A204.1 (cell line): ENCODE results near the gene ACOT4.
A peak's percentile ranks its signal among the peaks of the same experiment; 100 is the strongest.
"Not testable (repeated sequence)": the region's sequence is repeated elsewhere in the genome, so short reads cannot be mapped to it uniquely, and the experiment has no call there.

Source experiments
- FAIRE-seq: peaks from 2 replicates; lab custom pipeline; 2012; peaks lifted over from hg19 to GRCh38; lab: Jason Lieb, UNC

ACOT4 gene

DNA sequence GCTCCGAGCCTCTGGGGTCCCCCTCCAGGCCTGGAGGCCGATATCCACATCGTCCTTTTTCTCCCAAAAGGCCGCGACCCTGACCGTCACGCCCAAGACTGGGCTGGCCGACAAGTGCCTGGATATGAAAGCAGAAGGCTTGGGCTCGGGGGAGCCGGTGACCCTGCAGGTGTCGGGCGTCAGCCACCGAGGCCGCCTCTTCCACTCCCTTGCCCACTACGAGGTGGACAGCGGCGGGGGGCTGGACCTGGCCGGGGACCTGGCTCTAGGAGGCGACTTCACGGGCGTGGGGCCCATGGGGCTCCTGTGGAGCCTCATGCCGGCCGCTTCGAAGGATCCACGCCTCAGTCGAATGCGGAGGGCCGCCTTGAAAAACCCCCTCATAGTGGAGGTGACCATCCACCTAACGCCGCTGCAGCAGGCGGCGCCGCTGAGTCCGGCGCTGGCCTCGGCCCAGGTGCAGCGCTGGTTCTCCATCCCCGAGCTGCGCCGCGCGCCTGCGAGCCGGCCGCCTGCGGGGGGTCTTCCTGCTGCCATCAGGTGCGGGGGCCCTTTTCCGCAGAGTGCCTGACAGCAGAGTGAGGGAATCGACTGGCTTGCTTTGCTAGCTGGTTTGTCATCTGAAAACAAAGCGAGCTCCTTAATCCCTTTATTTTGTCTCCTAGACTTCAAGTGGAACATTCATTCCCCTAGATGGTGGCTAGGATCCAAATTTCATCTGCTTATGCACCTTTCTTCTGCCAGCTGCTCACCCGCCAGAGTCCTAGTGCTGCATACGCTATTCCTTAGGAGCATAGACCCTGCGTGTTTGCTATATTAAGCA, 42.5 kb downstream of the ACOT4 start:
- FAIRE-seq = no peak

DNA sequence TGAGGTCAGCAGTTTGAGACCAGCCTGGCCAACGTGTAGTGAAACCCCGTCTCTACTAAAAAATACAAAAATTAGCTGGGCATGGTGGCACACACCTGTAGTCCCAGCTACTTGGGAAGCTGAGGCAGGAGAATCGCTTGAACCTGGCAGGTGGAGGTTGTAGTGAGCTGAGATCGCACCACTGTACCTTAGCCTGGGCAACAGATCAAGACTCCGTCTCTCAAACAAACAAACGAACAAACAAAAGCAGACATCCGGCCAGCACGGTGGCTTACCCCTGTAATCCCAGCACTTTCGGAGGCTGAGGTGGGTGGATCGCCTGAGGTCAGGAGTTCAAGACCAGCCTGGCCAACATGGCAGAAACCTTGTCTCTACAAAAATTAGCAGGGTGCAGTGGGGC, 44.7 kb downstream of the ACOT4 start:
- FAIRE-seq = not testable (repeated sequence)

DNA sequence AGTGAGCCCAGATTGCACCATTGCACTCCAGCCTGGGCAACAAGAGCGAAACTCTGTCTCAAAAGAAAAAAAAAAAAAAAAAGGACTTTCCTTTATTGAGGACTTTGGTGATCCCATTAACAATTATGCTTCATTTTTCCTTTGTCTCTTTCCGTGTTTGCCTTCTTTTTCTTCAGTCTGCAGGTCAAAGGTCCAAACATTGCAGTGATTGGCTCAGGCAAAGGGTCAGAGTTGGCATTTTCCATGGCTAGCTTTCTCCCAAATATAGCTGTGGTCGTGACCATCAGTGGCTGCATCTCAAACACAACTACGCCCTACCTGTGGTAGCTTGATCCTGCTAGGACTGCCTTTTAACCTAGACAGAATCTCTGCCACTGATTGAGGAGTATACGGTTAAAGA, 46.2 kb downstream of the ACOT4 start:
- no peak for FAIRE-seq

DNA sequence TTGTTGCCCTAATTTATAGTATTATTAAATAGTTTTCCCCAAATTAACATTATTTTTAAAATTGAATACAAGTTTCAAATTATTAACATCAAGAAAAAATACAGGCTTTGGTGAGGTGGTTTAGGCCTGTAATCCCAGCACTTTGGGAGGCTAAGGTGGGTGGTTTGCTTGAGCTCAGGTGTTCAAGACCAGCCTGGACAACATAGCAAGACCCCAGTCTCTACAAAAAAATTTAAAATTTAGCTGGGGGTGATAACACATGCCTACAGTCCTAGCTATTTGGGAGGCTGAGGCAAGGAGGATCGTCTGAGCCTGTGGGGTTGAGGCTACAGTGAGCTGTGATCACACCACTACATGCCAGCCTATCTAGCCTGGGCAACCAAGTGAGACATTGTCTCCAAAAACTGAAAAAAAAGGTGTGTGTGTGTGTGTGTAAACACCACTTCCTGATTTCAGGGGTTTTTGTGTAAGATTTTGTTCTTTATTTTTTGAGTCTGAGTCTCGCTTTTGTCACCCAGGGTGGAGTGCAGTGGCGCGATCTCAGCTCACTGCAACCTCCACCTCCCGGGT, 49.2 kb downstream of the ACOT4 start:
- FAIRE-seq = no peak

DNA sequence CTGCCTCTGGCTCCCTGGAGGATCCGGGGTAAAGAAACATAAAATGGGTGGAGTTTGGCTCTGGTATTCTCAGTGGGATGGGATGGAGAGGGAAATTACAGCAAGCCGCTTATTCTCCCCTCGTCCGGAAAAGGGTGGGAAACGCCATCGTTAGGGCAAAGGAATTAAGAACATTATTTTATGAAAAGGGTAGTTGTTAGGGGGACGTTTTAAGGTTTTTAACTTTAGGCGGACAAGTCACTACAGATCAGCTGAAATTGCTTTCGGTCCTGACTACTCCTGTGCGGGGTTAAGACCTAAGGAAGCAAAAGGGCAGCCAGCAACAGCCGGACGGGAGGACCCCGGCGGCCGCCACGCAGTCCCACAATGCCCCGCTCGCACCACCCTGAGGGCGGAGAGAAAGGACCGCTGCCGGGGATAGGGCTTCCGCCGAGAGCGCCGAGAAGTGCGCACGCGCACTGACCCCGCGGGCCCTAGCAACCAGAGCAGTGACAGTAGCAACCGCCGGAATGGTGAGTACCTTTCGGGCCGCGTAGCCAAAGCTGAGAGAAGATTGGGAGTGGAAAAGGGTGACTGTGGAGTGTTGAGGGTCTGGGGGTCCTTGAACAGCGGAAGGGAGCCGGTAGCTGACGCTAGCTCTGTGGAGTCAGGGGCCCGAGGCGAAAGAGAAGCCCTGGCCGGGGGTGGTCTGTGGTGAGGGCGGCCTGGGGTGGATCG, 53.0 kb downstream of the ACOT4 start, which contains the start of gene DNAL1:
Gene DNAL1 (plus strand): TSS at position 456 of the 717 bp plus-strand sequence. CDS start 54 bp downstream, at position 510.
- peak; percentile 96 for FAIRE-seq

DNA sequence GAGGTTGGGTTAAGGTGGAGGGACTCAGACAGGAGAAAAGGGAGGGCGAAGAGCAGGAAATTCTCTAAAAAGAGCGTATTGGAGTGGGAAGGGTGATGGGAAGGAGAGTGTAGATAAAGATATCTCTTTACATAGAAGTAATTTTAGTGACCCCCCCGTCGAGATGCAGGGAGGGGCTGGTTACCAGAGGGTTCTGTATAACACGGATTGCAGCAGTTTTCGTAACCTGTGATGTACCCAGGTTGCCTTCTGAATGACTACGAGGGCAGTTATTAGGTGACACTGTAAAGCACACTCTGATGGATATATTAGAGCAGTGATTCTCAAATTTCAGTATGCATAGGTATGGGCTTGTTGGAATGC, 53.6 kb downstream of the ACOT4 start:
- FAIRE-seq = no peak
